Ascending aorta (tissue), 2 donors: ENCODE data around the gene PRMT1. TPM values are rescaled to one million over a fixed set of nuclear protein-coding genes. Genes with fewer than 3 reads are reported as not detected.
"Not testable (repeated sequence)": the region's sequence is repeated elsewhere in the genome, so short reads cannot be mapped to it uniquely, and the experiment has no call there.

Source experiments
- DNase-seq, 2 donors: peaks; one replicate each; pipeline ENCODE4 v3.0.0-alpha.2; 2019; ENCODE audit warnings: low spot score in 2 of 2
- H3K27ac ChIP-seq, 2 donors: fragments of 200-600 bp; sonication (generic); one replicate each; pipeline ENCODE4 v1.5.1; 2016 to 2017; ENCODE audit warnings: mild to moderate bottlenecking in 1 of 2
- H3K27me3 ChIP-seq: fragments of 200-600 bp; sonication (generic); one replicate; pipeline ENCODE4 v1.5.1; 2017
- H3K36me3 ChIP-seq, 2 donors: fragments of 200-600 bp; sonication (generic); one replicate each; pipeline ENCODE4 v1.5.1; 2016
- H3K4me1 ChIP-seq, 2 donors: fragments of 200-600 bp; sonication (generic); one replicate each; pipeline ENCODE4 v1.5.1; 2016 to 2017; ENCODE audit warnings: mild to moderate bottlenecking in 1 of 2
- H3K4me3 ChIP-seq, 2 donors: fragments of 200-600 bp; sonication (generic); one replicate each; pipeline ENCODE4 v1.5.1; 2016 to 2017; ENCODE audit warnings: mild to moderate bottlenecking in 1 of 2
- H3K9me3 ChIP-seq, 2 donors: fragments of 200-600 bp; sonication (generic); one replicate each; pipeline ENCODE4 v1.5.1; 2016
- CTCF ChIP-seq, 3 experiments: fragments of 200-600 bp in 2 of 3; fragments of 450-650 bp in 1 of 3; sonication (generic) in 2 of 3; IDR thresholded peaks; one replicate each; pipeline ENCODE4 v1.5.1; 2016 to 2019; ENCODE audit warnings: antibody characterized with exemption in 3 of 3, mild to moderate bottlenecking in 1 of 3, moderate library complexity in 1 of 3
- intact Hi-C: fragments of 100-400 bp; cut with DNase I; formaldehyde crosslinking; loops from one replicate; pipeline ENCODE4 v1.15.1; 2023
- total RNA-seq: library from RNA; depleted of rRNA; stranded (reverse); fragments of >200 nt; gene quantifications from one replicate; pipeline ENCODE4 v1.1.0, GENCODE V29; 2016

The PRMT1 gene
- total RNA-seq, result 271 TPM

GRCh38 chr19:49677231-49677900 lies at the start of gene PRMT1:
PRMT1 (plus strand) TSS chr19:49677271; CDS start chr19:49677281, 10 bp downstream.
- Histone ChIP-seq H3K27ac (peak within 1 kb of the TSS; percentile 93 to 94), H3K27me3 (no peaks in the 10 kb centered on the region), H3K9me3 (no peaks in the 10 kb centered on the region), H3K4me1 (peaks cover 0 to 23% of the 10 kb centered on the region in 2 donors), H3K36me3 (peaks cover 8 to 15% of the 10 kb centered on the region in 2 donors), H3K4me3 (peak within 1 kb of the TSS; percentile 95 to 97)
- TF ChIP-seq CTCF (IDR thresholded peaks at IDR 0.05), result no peak
- no peak for DNase-seq
- intact Hi-C loops, result loop anchor here (1.0 to 10.0 kb wide), 9 partner anchors 37 to 1043 kb away; partner anchors contain the start of genes ALDH16A1, DBP, DKKL1 and MED25

GRCh38 chr19:49629659-49630058 lies 47.4 kb upstream of the PRMT1 start:
- Histone ChIP-seq H3K4me1 (peaks cover 5 to 8% of the 10 kb centered on the region in 2 donors), H3K27me3 (no peaks in the 10 kb centered on the region), H3K27ac (peak overlapping the region; percentile 0 to 22), H3K4me3 (no peak overlapping the region), H3K36me3 (peaks cover 23 to 27% of the 10 kb centered on the region in 2 donors), H3K9me3 (no peaks in the 10 kb centered on the region)
- DNase-seq, result no peak
- no peak for TF ChIP-seq CTCF (IDR thresholded peaks at IDR 0.05)
- intact Hi-C loops, result no loop called here

GRCh38 chr19:49631014-49631588 lies 46.0 kb upstream of the PRMT1 start:
- intact Hi-C loops, result no loop called here
- Histone ChIP-seq H3K27ac (peak overlapping the region; percentile 12 to 57), H3K4me3 (peak overlapping the region in 1 of 2 donors; percentile 19), H3K27me3 (no peaks in the 10 kb centered on the region), H3K36me3 (peaks cover 26% of the 10 kb centered on the region in 2 donors), H3K9me3 (no peaks in the 10 kb centered on the region), H3K4me1 (peaks cover 5 to 8% of the 10 kb centered on the region in 2 donors)
- DNase-seq, result no peak
- TF ChIP-seq CTCF (IDR thresholded peaks at IDR 0.05), result no peak

GRCh38 chr19:49631610-49632192 lies 45.4 kb upstream of the PRMT1 start:
- Histone ChIP-seq H3K27ac (no peak overlapping the region), H3K4me1 (peaks cover 5 to 8% of the 10 kb centered on the region in 2 donors), H3K27me3 (no peaks in the 10 kb centered on the region), H3K36me3 (peaks cover 25 to 26% of the 10 kb centered on the region in 2 donors), H3K4me3 (no peak overlapping the region), H3K9me3 (no peaks in the 10 kb centered on the region)
- no peak for DNase-seq
- intact Hi-C loops, result no loop called here
- no peak for TF ChIP-seq CTCF (IDR thresholded peaks at IDR 0.05)

- no peak overlapping the region for H3K4me3 ChIP-seq
- no peaks in the 10 kb centered on the region for H3K27me3 ChIP-seq
- no peak for TF ChIP-seq CTCF (IDR thresholded peaks at IDR 0.05)
- H3K27ac ChIP-seq, result no peak overlapping the region
- peaks cover 21 to 23% of the 10 kb centered on the region in 2 donors for H3K36me3 ChIP-seq
- H3K9me3 ChIP-seq, result no peaks in the 10 kb centered on the region
- intact Hi-C loops, result no loop called here
- peaks cover 5 to 11% of the 10 kb centered on the region in 2 donors for H3K4me1 ChIP-seq
- no peak for DNase-seq
These were observed 44.5 kb upstream of the PRMT1 start for GRCh38 chr19:49632576-49632975.

GRCh38 chr19:49633273-49633672 lies 43.8 kb upstream of the PRMT1 start:
- DNase-seq, H3K4me3 ChIP-seq, H3K9me3 ChIP-seq, H3K27me3 ChIP-seq, H3K27ac ChIP-seq, intact Hi-C loops: not testable (repeated sequence)
- peaks cover 21 to 23% of the 10 kb centered on the region in 2 donors for H3K36me3 ChIP-seq
- H3K4me1 ChIP-seq, result peaks cover 5 to 12% of the 10 kb centered on the region in 2 donors
